ENCODE data around the gene ZNF654.
"Not testable (repeated sequence)": the region's sequence is repeated elsewhere in the genome, so short reads cannot be mapped to it uniquely, and the experiment has no call there.

The ZNF654 gene

GRCh38 chr3:88168171-88168570, 109.1 kb downstream of the ZNF654 start:
- ChIA-PET POLR2A (no interaction called here), CTCF (no interaction called here)
- no peak for DNase-seq (ENCODE audit: extremely low spot score)
- TF ChIP-seq ZNF384 (IDR thresholded peaks at IDR 0.05) (no peak), NFRKB (IDR thresholded peaks at IDR 0.05) (no peak), ELF4 (IDR thresholded peaks at IDR 0.05) (no peak), FOXA1 (IDR thresholded peaks at IDR 0.05) (no peak), L3MBTL2 (conservative IDR thresholded peaks at IDR 0.05) (no peak), HDGF (IDR thresholded peaks at IDR 0.05; ENCODE audit: borderline replicate concordance) (no peak), TARDBP (IDR thresholded peaks at IDR 0.05) (no peak)

DNA sequence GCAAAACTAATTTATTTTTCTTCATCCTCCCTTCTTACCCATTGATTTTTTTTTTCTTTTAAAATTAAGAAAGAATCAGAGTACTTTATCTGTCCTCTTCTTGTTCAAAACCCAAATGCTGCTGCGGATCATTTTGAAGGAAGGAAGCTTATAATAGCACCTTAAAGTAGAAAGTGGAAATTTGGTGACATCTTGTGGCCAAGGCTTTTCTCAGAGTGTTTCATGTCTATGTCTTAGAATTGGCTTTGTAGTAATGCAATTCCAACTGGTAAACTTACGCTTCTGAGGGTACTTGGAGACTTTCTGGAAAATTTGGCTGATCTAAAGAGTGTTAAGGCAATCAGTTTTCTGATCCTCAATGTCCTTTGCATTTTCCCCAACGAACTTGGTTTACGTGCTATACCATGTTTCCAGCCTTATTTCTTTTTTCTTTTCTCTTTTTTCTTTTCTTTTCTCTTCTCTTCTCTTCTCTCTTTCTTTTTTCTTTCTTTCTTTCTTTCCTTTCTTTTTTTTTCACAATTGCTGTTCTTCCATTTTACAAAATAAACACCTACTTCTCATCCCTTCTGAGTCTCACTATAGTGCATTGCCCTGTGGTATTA, 121.4 kb downstream of the ZNF654 start:
- no peak for TF ChIP-seq SUZ12 (IDR thresholded peaks at IDR 0.05)
- TF ChIP-seq L3MBTL2 (conservative IDR thresholded peaks at IDR 0.05): no peak
- TF ChIP-seq FOXM1 (IDR thresholded peaks at IDR 0.05; ENCODE audit: borderline replicate concordance): no peak
- no peak for TF ChIP-seq HDGF (IDR thresholded peaks at IDR 0.05; ENCODE audit: borderline replicate concordance)
- TF ChIP-seq ARNT (IDR thresholded peaks at IDR 0.05): no peak
- no peak for TF ChIP-seq CTBP1 (IDR thresholded peaks at IDR 0.05; ENCODE audit: borderline replicate concordance)
- no peak for TF ChIP-seq TARDBP (IDR thresholded peaks at IDR 0.05)
- no peak for TF ChIP-seq BHLHE40 (IDR thresholded peaks at IDR 0.05; ENCODE audit: borderline replicate concordance)
- TF ChIP-seq FOXK2 (IDR thresholded peaks at IDR 0.05): no peak
- TF ChIP-seq PKNOX1 (IDR thresholded peaks at IDR 0.05): no peak
- TF ChIP-seq LEF1 (IDR thresholded peaks at IDR 0.05; ENCODE audit: borderline replicate concordance): no peak
- TF ChIP-seq NFRKB (IDR thresholded peaks at IDR 0.05): no peak
- ChIA-PET POLR2A (no interaction called here), CTCF (no interaction called here)
- DNase-seq (ENCODE audit: extremely low spot score): peak; percentile 8

DNA sequence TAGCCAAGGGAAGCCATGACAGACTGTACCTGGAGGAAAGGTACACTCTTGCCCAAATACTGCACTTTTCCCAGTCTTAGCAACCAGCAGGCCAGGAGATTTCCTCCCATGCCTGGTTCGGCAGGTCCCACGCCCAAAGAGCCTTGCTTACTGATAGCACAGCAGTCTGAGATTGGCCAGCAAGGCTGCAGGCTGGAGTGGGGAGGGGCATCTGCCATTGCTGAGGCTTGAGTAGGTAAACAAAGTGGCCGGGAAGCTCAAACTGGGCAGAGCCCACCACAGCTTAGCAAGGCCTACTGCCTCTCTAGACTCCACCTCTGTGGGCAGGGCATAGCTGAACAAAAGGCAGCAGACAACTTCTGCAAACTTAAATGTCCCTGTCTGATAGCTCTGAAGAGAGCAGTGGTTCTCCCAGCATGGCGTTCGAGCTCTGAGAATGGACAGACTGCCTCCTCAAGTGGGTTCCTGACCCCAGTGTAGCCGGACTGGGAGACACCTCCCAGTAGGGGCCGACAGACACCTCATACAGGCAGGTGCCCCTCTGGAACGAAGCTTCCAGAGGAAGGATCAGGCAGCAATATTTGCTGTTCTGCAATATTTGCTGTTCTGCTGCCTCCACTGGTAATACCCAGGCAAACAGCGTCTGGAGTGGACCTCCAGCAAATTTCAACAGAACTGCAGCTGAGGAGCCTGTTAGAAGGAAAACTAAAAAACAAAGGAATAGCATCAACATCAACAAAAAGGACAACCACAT, 123.3 kb downstream of the ZNF654 start:
- POLR2A ChIA-PET: interaction anchor here (1.0 kb wide), 1 partner anchor 32 kb away, joined by 3 read pairs; the partner anchor contains the start of gene C3orf38
- DNase-seq (ENCODE audit: extremely low spot score); CTCF ChIA-PET: not testable (repeated sequence)

GRCh38 chr3:88188436-88188835, 129.4 kb downstream of the ZNF654 start:
- CTCF ChIA-PET: no interaction called here
- peak; percentile 5 for DNase-seq (ENCODE audit: extremely low spot score)
- TF ChIP-seq PKNOX1 (IDR thresholded peaks at IDR 0.05) (0 out of 2 replicates have a peak, but pooled peaks have one; percentile 18), ELF4 (IDR thresholded peaks at IDR 0.05) (no peak), NFRKB (IDR thresholded peaks at IDR 0.05) (no peak), SP1 (IDR thresholded peaks at IDR 0.05) (no peak), ARNT (IDR thresholded peaks at IDR 0.05) (no peak)
- POLR2A ChIA-PET: no interaction called here

- ChIA-PET POLR2A (no interaction called here), CTCF (no interaction called here)
- TF ChIP-seq BHLHE40 (IDR thresholded peaks at IDR 0.05; ENCODE audit: borderline replicate concordance) (no peak), ELF4 (IDR thresholded peaks at IDR 0.05) (no peak), SUZ12 (IDR thresholded peaks at IDR 0.05) (no peak), HDGF (IDR thresholded peaks at IDR 0.05; ENCODE audit: borderline replicate concordance) (no peak), CTBP1 (IDR thresholded peaks at IDR 0.05; ENCODE audit: borderline replicate concordance) (no peak), ARNT (IDR thresholded peaks at IDR 0.05) (no peak), PKNOX1 (IDR thresholded peaks at IDR 0.05) (no peak), L3MBTL2 (conservative IDR thresholded peaks at IDR 0.05) (no peak), FOXA1 (IDR thresholded peaks at IDR 0.05) (no peak), NFRKB (IDR thresholded peaks at IDR 0.05) (no peak), FOXM1 (IDR thresholded peaks at IDR 0.05; ENCODE audit: borderline replicate concordance) (no peak), LEF1 (IDR thresholded peaks at IDR 0.05; ENCODE audit: borderline replicate concordance) (no peak), TARDBP (IDR thresholded peaks at IDR 0.05) (no peak), SP1 (IDR thresholded peaks at IDR 0.05) (no peak)
- DNase-seq (ENCODE audit: extremely low spot score): no peak
Observed at GRCh38 chr3:88189361-88189810, 130.3 kb downstream of the ZNF654 start.

GRCh38 chr3:88191872-88192409, 132.9 kb downstream of the ZNF654 start:
- no peak for TF ChIP-seq LEF1 (IDR thresholded peaks at IDR 0.05; ENCODE audit: borderline replicate concordance)
- ChIA-PET POLR2A (no interaction called here), CTCF (no interaction called here)
- DNase-seq (ENCODE audit: extremely low spot score): no peak

- ChIA-PET CTCF (no interaction called here), POLR2A (no interaction called here)
- no peak for DNase-seq (ENCODE audit: extremely low spot score)
- TF ChIP-seq L3MBTL2 (conservative IDR thresholded peaks at IDR 0.05) (no peak), LEF1 (IDR thresholded peaks at IDR 0.05; ENCODE audit: borderline replicate concordance) (no peak), TARDBP (IDR thresholded peaks at IDR 0.05) (no peak)
Observed at GRCh38 chr3:88192631-88193030, 133.6 kb downstream of the ZNF654 start.
